ENCODE results near the gene PROCA1. TPM values are rescaled to one million over a fixed set of nuclear protein-coding genes. Genes with fewer than 3 reads are reported as not detected.
"Not testable (repeated sequence)": the region's sequence is repeated elsewhere in the genome, so short reads cannot be mapped to it uniquely, and the experiment has no call there.

PROCA1 gene
- total and polyA plus RNA-seq, 7 donors: 0.21 to 1.1 (median 0.36) TPM

DNA sequence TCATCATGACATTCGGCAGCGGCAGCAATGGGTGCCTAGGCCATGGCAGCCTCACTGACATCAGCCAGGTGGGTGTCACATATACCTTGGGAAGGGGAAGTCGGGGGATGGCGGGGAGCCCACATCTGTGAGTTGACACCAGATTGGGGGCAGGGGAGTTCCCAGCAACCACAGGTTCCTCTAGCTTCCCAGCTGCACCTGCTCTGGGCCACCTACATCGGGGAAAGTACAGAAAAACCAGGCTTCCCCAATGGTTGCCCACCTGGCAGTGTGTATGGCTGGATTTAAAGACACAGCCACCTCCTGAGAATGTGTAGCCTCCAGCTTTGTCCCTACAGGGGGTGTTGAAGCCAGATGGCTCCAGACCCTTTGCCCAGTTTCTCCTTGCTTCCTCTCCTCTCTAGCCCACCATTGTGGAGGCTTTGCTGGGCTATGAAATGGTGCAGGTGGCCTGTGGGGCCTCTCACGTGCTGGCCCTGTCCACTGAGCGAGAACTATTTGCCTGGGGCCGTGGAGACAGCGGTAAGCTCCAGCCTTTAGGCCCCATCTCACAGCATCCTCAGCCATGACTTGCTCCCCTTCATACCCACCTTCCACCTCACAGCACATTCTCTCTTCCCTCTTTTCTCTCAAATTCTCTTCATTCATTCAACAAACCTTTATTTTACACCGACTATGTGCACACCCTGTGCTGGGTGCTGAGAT, 27.1 kb upstream of the PROCA1 start:
- intact Hi-C loops (cut with DNase I): no loop called here
- no peak overlapping the region for H3K4me3 ChIP-seq
- TF ChIP-seq, protein P1, sequence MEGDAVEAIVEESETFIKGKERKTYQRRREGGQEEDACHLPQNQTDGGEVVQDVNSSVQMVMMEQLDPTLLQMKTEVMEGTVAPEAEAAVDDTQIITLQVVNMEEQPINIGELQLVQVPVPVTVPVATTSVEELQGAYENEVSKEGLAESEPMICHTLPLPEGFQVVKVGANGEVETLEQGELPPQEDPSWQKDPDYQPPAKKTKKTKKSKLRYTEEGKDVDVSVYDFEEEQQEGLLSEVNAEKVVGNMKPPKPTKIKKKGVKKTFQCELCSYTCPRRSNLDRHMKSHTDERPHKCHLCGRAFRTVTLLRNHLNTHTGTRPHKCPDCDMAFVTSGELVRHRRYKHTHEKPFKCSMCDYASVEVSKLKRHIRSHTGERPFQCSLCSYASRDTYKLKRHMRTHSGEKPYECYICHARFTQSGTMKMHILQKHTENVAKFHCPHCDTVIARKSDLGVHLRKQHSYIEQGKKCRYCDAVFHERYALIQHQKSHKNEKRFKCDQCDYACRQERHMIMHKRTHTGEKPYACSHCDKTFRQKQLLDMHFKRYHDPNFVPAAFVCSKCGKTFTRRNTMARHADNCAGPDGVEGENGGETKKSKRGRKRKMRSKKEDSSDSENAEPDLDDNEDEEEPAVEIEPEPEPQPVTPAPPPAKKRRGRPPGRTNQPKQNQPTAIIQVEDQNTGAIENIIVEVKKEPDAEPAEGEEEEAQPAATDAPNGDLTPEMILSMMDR (IDR thresholded peaks at IDR 0.05): no peak
- ATAC-seq (no peak), DNase-seq (peak in 1 of 2 donors; percentile 46)
- WGBS, 3 donors: 88 to 91% (median 89%) methylated on average over 10 of the region's 10 CpGs
- no peaks in the 10 kb centered on the region for H3K27me3 ChIP-seq (ENCODE audit: insufficient read depth in 3 of 3, low read length in 2 of 3)
- no peak overlapping the region for H3K27ac ChIP-seq
- no peaks in the 10 kb centered on the region for H3K36me3 ChIP-seq (ENCODE audit: insufficient read depth in 1 of 2, low read depth in 1 of 2)
- H3K4me1 ChIP-seq: peaks cover 11% of the 10 kb centered on the region
- H3K9me3 ChIP-seq: no peaks in the 10 kb centered on the region

DNA sequence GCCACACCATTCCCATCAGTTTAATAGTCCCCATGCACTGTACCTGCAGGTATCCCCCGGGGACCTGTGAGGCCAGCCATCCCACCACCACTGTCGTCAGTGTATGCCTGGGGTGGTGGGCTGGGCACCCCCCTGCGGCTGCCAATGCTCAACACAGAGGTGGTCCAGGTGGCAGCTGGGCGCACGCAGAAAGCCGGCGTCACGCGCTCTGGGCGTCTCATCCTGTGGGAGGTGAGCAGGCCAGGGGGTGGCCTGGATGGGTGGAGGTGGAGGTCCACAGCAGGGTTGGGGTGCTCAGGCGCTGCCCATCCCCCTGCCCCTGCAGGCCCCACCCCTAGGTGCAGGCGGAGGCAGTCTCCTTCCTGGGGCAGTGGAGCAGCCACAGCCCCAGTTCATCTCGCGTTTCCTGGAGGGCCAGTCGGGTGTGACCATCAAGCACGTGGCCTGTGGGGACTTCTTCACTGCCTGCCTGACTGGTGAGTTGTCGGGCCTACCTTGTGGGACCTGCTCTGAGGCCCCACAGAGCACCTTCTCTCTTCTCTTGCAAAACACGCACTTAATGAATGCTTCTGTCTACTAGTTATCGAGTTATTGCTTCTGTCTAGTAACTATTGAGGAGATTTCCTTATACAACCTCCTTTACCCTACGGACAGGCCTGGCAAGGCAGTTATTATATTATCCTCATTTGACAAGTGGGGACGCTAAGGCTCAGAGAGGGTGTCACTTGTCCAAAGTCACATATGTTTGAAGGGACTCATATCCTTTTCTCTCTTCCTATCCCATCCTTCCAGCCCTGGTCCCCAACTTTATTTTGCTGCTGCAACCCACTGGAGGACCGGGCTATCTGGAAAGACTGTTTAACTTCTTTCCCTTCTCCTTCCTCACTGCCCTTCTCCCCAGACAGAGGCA, 26.3 kb upstream of the PROCA1 start:
- Histone ChIP-seq H3K4me1 (peaks cover 5% of the 10 kb centered on the region), H3K36me3 (ENCODE audit: insufficient read depth in 1 of 2, low read depth in 1 of 2) (no peaks in the 10 kb centered on the region), H3K27ac (no peak overlapping the region), H3K9me3 (no peaks in the 10 kb centered on the region), H3K27me3 (ENCODE audit: insufficient read depth in 3 of 3, low read length in 2 of 3) (no peaks in the 10 kb centered on the region), H3K4me3 (no peak overlapping the region)
- WGBS, 3 donors: 84 to 91% (median 89%) methylated on average over 22 of the region's 22 CpGs
- ATAC-seq (no peak), DNase-seq (peak in 1 of 2 donors; percentile 36)
- intact Hi-C loops (cut with DNase I): no loop called here
- TF ChIP-seq, protein P1 (IDR thresholded peaks at IDR 0.05): no peak

DNA sequence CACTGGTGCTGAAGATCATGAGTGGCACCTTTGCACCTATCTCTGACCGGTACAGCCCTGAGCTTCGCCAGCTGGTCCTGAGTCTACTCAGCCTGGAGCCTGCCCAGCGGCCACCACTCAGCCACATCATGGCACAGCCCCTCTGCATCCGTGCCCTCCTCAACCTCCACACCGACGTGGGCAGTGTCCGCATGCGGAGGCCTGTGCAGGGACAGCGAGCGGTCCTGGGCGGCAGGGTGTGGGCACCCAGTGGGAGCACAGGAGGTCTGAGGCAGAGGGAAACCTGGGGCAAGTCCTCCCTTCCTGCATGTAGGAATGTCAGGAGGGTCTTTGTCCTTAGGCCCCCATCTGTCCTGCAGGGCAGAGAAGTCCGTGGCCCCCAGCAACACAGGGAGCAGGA, 25.6 kb upstream of the PROCA1 start:
- WGBS, 3 donors: 92 to 96% (median 92%) methylated on average over 12 of the region's 12 CpGs
- no peak for DNase-seq

DNA sequence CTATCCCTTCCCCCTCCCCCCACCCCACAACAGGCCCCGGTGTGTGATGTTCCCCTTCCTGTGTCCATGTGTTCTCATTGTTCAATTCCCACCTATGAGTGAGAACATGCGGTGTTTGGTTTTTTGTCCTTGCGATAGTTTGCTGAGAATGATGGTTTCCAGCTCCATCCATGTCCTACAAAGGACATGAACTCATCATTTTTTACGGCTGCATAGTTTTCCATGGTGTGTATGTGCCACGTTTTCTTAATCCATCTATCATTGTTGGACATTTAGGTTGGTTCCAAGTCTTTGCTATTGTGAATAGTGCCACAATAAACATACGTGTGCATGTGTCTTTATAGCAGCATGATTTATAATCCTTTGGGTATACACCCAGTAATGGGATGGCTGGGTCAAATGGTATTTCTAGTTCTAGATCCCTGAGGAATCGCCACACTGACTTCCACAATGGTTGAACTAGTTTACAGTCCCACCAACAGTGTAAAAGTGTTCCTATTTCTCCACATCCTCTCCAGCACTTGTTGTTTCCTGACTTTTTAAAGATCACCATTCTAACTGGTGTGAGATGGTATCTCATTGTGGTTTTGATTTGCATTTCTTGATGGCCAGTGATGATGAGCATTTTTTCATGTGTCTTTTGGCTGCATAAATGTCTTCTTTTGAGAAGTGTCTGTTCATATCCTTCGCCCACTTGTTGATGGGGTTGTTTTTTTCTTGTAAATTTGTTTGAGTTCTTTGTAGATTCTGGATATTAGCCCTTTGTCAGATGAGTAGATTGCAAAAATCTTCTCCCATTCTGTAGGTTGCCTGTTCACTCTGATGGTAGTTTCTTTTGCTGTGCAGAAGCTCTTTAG, 24.5 kb upstream of the PROCA1 start:
- H3K9me3 ChIP-seq; intact Hi-C loops (cut with DNase I); H3K27ac ChIP-seq; ATAC-seq; H3K4me1 ChIP-seq; DNase-seq; H3K36me3 ChIP-seq (ENCODE audit: insufficient read depth in 1 of 2, low read depth in 1 of 2); H3K27me3 ChIP-seq (ENCODE audit: insufficient read depth in 3 of 3, low read length in 2 of 3); H3K4me3 ChIP-seq: not testable (repeated sequence)
- 95 to 98% (median 96%) methylated on average over 3 to 5 of the region's 8 CpGs for WGBS, 3 donors

More for the DNA sequence above, 25.6 kb upstream of the PROCA1 start:
- H3K36me3 ChIP-seq (ENCODE audit: insufficient read depth in 1 of 2, low read depth in 1 of 2): no peaks in the 10 kb centered on the region
- H3K9me3 ChIP-seq: no peaks in the 10 kb centered on the region
- no peaks in the 10 kb centered on the region for H3K27me3 ChIP-seq (ENCODE audit: insufficient read depth in 3 of 3, low read length in 2 of 3)
- H3K27ac ChIP-seq: no peak overlapping the region
- no peak for ATAC-seq
- H3K4me1 ChIP-seq: no peaks in the 10 kb centered on the region
- TF ChIP-seq, protein P1 (IDR thresholded peaks at IDR 0.05): no peak
- intact Hi-C loops (cut with DNase I): no loop called here
- H3K4me3 ChIP-seq: no peak overlapping the region

Data from psoas muscle (tissue), 8 donors.